Endothelial cell of umbilical vein (primary cell): ENCODE results near the gene CLCN5. TPM values are rescaled to one million over a fixed set of nuclear protein-coding genes. Genes with fewer than 3 reads are reported as not detected.

ENCODE experiments used
- BruUV-seq: library from RNA; stranded (reverse); fragments of 400-500 nt; replicated peaks from 2 replicates; lab custom pipeline; 2021; lab: Mats Ljungman, UMichigan
- CTCF ChIA-PET: fragments of 300-600, 350-600 bp; sonication (Branson Sonifier 250); formaldehyde crosslinking; loops from one replicate; lab custom pipeline; 2021; ENCODE audit warnings: antibody characterized with exemption, inconsistent platforms; lab: Charles Lee
- POLR2A ChIA-PET: fragments of 300-600, 350-600 bp; sonication (Branson Sonifier 250); formaldehyde crosslinking; loops from one replicate; lab custom pipeline; 2021; ENCODE audit warnings: antibody characterized with exemption, inconsistent platforms; lab: Charles Lee
- DNase-seq: peaks from one replicate; pipeline ENCODE4 v3.0.0-alpha.2; 2011; ENCODE audit warnings: low read depth, low spot score
- FAIRE-seq: peaks from 2 replicates; lab custom pipeline; 2011; peaks lifted over from hg19 to GRCh38; lab: Jason Lieb, UNC
- H2AFZ ChIP-seq: 2 replicates; pipeline ENCODE4 v1.6.0; 2012; ENCODE audit warnings: low read depth, low read length, control low read depth, inconsistent platforms
- H3K27ac ChIP-seq: 2 replicates; pipeline ENCODE4 v1.5.1; 2011; ENCODE audit warnings: low read depth, mild to moderate bottlenecking, control low read depth, low read length, moderate library complexity; ENCODE audit not compliant: insufficient read depth
- H3K27me3 ChIP-seq, 2 experiments: 2 replicates each; pipeline versions ENCODE4 v1.6.0 to v1.6.1; 2011; ENCODE audit warnings: low read length in 2 of 2, mixed read lengths in 1 of 2; ENCODE audit not compliant: control insufficient read depth in 2 of 2, insufficient read depth in 2 of 2
- H3K36me3 ChIP-seq, 2 experiments: 2 replicates in 1 of 2; 3 replicates in 1 of 2; pipeline ENCODE4 v1.5.1; 2011; ENCODE audit warnings: low read length in 2 of 2, mild to moderate bottlenecking in 1 of 2, moderate library complexity in 1 of 2; ENCODE audit not compliant: control insufficient read depth in 2 of 2, insufficient read depth in 2 of 2; ENCODE audit errors: extremely low read depth in 1 of 2
- H3K4me1 ChIP-seq: 3 replicates; pipeline ENCODE4 v1.5.1; 2011; ENCODE audit warnings: mild to moderate bottlenecking, low read length; ENCODE audit not compliant: control insufficient read depth, insufficient read depth; ENCODE audit errors: extremely low read depth
- H3K4me2 ChIP-seq: 2 replicates; pipeline ENCODE4 v1.6.1; 2011; ENCODE audit warnings: low read length, control low read depth, mixed read lengths; ENCODE audit not compliant: insufficient read depth
- H3K4me3 ChIP-seq, 3 experiments: fragments of 200-600 bp in 1 of 3; sonication (generic), shearing (Covaris generic) in 1 of 3; replicated peaks in 1 of 3; 2 replicates each; pipeline ENCODE4 v1.5.1; 2011 to 2016; ENCODE audit warnings: control low read depth in 3 of 3, low read length in 3 of 3, mild to moderate bottlenecking in 2 of 3, inconsistent platforms in 1 of 3, low read depth in 1 of 3, moderate library complexity in 1 of 3; ENCODE audit not compliant: insufficient read depth in 1 of 3
- H3K79me2 ChIP-seq: 2 replicates; pipeline ENCODE4 v1.6.0; 2012; ENCODE audit warnings: low read length, inconsistent platforms; ENCODE audit not compliant: control insufficient read depth, insufficient read depth
- H3K9ac ChIP-seq: replicated peaks from 2 replicates; pipeline ENCODE3; 2011; ENCODE audit warnings: low read length, control low read depth; ENCODE audit not compliant: insufficient read depth; ENCODE audit errors: extremely low read depth
- H3K9me1 ChIP-seq: replicated peaks from 3 replicates; pipeline ENCODE4 v1.6.0; 2011; ENCODE audit warnings: mild to moderate bottlenecking, low read length; ENCODE audit not compliant: control insufficient read depth, insufficient read depth; ENCODE audit errors: extremely low read depth
- H3K9me3 ChIP-seq: replicated peaks from 2 replicates; pipeline ENCODE4 v1.5.1; 2012; ENCODE audit warnings: low read length, inconsistent platforms; ENCODE audit not compliant: control insufficient read depth, insufficient read depth
- H4K20me1 ChIP-seq: replicated peaks from 2 replicates; pipeline ENCODE3; 2011; ENCODE audit warnings: mild to moderate bottlenecking, low read length; ENCODE audit not compliant: control insufficient read depth, insufficient read depth; ENCODE audit errors: extremely low read depth
- CTCF ChIP-seq, 2 donors: IDR thresholded peaks; 1 replicate in 1 of 2; 2 replicates in 1 of 2; pipeline ENCODE4 v1.5.1; 2011; ENCODE audit warnings: low read length in 2 of 2, mild to moderate bottlenecking in 2 of 2, moderate library complexity in 2 of 2, control low read depth in 1 of 2, inconsistent platforms in 1 of 2, low read depth in 1 of 2; ENCODE audit not compliant: insufficient read depth in 1 of 2; ENCODE audit errors: extremely low read depth in 1 of 2
- EZH2 ChIP-seq: IDR thresholded peaks from 2 replicates; pipeline ENCODE4 v1.6.1; 2012; ENCODE audit warnings: borderline replicate concordance, low read depth, mild to moderate bottlenecking, moderate library complexity, low read length, inconsistent platforms; ENCODE audit not compliant: severe bottlenecking
- FOS ChIP-seq: IDR thresholded peaks from 2 replicates; pipeline ENCODE4 v1.6.1; 2011; ENCODE audit warnings: mild to moderate bottlenecking, low read length, moderate library complexity, borderline replicate concordance; ENCODE audit not compliant: insufficient read depth
- GATA2 ChIP-seq: IDR thresholded peaks from 2 replicates; pipeline ENCODE4 v1.7.0; 2011; ENCODE audit warnings: low read depth, mild to moderate bottlenecking, moderate library complexity, mixed read lengths, low read length; ENCODE audit not compliant: insufficient read length, insufficient read depth
- JUN ChIP-seq: IDR thresholded peaks from 2 replicates; pipeline ENCODE4 v1.6.1; 2011; ENCODE audit warnings: borderline replicate concordance, low read depth; ENCODE audit not compliant: insufficient read length, insufficient read depth
- MYC ChIP-seq: IDR thresholded peaks from one replicate; pipeline ENCODE4 v1.6.1; 2011; ENCODE audit warnings: mild to moderate bottlenecking, low read depth, low read length
- POLR2A ChIP-seq: IDR thresholded peaks from 2 replicates; pipeline ENCODE4 v1.6.1; 2012; ENCODE audit warnings: low read depth, mild to moderate bottlenecking, control low read depth, low read length
- POLR2AphosphoS5 ChIP-seq: IDR thresholded peaks from 2 replicates; pipeline ENCODE4 v1.6.1; 2012; ENCODE audit warnings: low read depth, mild to moderate bottlenecking, control low read depth, low read length, moderate library complexity; ENCODE audit not compliant: insufficient read depth
- dilution Hi-C: fragments of 300-500 bp; cut with MboI; formaldehyde crosslinking; loops from one replicate; pipeline ENCODE4 v1.15.0; 2019; ENCODE audit warnings: low sequenced_read_pairs; ENCODE audit not compliant: extremely low pct_ligation_motif_present
- intact Hi-C: fragments of 100-400 bp; cut with micrococcal nuclease; formaldehyde crosslinking; loops from one replicate; pipeline ENCODE4 v1.10.0; 2022
- polyA plus RNA-seq, 4 experiments: library from polyadenylated mRNA; depleted of rRNA in 3 of 4; stranded (reverse) in 3 of 4; unstranded in 1 of 4; fragments of >200 nt; gene quantifications; 2 replicates each; pipeline versions ENCODE4 v1.2.1 to v1.2.3, GENCODE V29; 2011 to 2012; ENCODE audit warnings: missing spikeins in 1 of 4
- total RNA-seq: library from RNA; stranded (reverse); gene quantifications from 2 replicates; pipeline ENCODE4 v1.2.3, GENCODE V29; 2021
- TF ChIP-seq, protein P1 (sequence below): IDR thresholded peaks from 2 replicates; pipeline ENCODE4 v1.6.1; 2011; ENCODE audit not compliant: insufficient read depth, insufficient read length

Gene CLCN5
- total and polyA plus RNA-seq, 2 donors (not counting 3 experiments of a cell fraction or from before 2014, with no cell fraction given) = 3.1 to 12.9 TPM

GRCh38 chrX:50088645-50089044 lies 166.2 kb downstream of the CLCN5 start:
- BruUV-seq = no TSS peak
- H3K9me3 ChIP-seq = no peaks in the 10 kb centered on the region
- ChIA-PET POLR2A (no interaction called here), CTCF (no interaction called here)
- TF ChIP-seq, protein P1, sequence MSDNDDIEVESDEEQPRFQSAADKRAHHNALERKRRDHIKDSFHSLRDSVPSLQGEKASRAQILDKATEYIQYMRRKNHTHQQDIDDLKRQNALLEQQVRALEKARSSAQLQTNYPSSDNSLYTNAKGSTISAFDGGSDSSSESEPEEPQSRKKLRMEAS = no peak
- TF ChIP-seq FOS = no peak
- no peak for TF ChIP-seq POLR2A
- TF ChIP-seq GATA2 = no peak
- no peak for TF ChIP-seq CTCF (IDR thresholded peaks at IDR 0.05; ENCODE audit: extremely low read depth in 1 of 2, insufficient read depth in 1 of 2, low read depth in 1 of 2, low read length in 2 of 2)
- TF ChIP-seq MYC = no peak
- no peak for TF ChIP-seq JUN
- TF ChIP-seq POLR2AphosphoS5 = no peak
- no peak for TF ChIP-seq EZH2
- dilution Hi-C loops (no loop called here), intact Hi-C loops (no loop called here)
- FAIRE-seq (no peak), DNase-seq (no peak)
- H2AFZ ChIP-seq = no peak overlapping the region
- H3K79me2 ChIP-seq = no peaks in the 10 kb centered on the region
- no peak overlapping the region for H3K4me3 ChIP-seq
- H4K20me1 ChIP-seq = no peaks in the 10 kb centered on the region
- no peaks in the 10 kb centered on the region for H3K36me3 ChIP-seq
- H3K27ac ChIP-seq = no peak overlapping the region
- H3K27me3 ChIP-seq = no peaks in the 10 kb centered on the region
- H3K4me2 ChIP-seq = no peak overlapping the region
- H3K4me1 ChIP-seq = no peaks in the 10 kb centered on the region
- no peaks in the 10 kb centered on the region for H3K9me1 ChIP-seq
- H3K9ac ChIP-seq = no peak overlapping the region
